ENCODE data around the gene LIFR.

DNA sequence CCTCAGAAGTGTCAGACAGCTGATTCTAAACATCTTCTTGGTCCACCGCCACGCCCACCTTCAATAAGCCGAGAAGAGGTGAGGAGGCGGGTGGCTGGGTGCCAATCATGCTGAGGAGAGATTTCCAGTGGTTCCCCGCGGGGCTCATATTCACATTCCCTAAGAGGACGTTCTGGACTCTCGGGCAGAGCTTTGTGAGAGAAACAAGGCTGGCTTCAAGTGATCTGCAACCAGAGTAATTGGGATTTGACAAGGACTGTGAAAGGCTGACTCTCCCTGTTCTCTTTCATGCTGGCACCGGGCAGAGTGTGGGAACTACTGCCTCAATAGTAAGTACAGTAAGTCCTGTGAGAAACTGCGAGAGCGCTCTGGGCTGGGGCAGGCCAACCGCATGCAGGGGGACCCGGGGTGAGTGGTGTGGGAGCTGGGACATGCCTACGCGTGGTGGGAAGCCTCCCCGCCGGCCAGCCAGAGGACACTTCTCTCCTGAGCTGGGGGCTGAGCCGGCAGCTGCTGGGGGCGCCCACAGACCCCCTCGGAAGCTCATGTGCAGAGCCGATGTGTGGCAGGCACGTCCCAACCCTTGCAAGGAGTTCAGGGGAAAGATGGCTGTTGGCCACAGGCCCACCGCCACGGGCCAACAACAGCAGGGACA is 110.9 kb downstream of the LIFR start:
- TF ChIP-seq ZNF133 (tag by site-specific recombination; IDR thresholded peaks at IDR 0.05) (no peak), ZNF121 (tag by site-specific recombination; IDR thresholded peaks at IDR 0.05) (no peak), MEIS1 (CRISPR knock-in tag; IDR thresholded peaks at IDR 0.05; ENCODE audit: borderline replicate concordance) (no peak), ZNF248 (tag by site-specific recombination; IDR thresholded peaks at IDR 0.05) (no peak), SP3 (tag by site-specific recombination; IDR thresholded peaks at IDR 0.05) (no peak), ZEB2 (tag by site-specific recombination; IDR thresholded peaks at IDR 0.05) (no peak), ZNF677 (tag by site-specific recombination; IDR thresholded peaks at IDR 0.05) (no peak), ZNF701 (tag by site-specific recombination; IDR thresholded peaks at IDR 0.05) (no peak)
- TF ChIP-seq, protein P1, sequence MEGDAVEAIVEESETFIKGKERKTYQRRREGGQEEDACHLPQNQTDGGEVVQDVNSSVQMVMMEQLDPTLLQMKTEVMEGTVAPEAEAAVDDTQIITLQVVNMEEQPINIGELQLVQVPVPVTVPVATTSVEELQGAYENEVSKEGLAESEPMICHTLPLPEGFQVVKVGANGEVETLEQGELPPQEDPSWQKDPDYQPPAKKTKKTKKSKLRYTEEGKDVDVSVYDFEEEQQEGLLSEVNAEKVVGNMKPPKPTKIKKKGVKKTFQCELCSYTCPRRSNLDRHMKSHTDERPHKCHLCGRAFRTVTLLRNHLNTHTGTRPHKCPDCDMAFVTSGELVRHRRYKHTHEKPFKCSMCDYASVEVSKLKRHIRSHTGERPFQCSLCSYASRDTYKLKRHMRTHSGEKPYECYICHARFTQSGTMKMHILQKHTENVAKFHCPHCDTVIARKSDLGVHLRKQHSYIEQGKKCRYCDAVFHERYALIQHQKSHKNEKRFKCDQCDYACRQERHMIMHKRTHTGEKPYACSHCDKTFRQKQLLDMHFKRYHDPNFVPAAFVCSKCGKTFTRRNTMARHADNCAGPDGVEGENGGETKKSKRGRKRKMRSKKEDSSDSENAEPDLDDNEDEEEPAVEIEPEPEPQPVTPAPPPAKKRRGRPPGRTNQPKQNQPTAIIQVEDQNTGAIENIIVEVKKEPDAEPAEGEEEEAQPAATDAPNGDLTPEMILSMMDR (tag by site-specific recombination; IDR thresholded peaks at IDR 0.05): no peak
- TF ChIP-seq, protein P2, sequence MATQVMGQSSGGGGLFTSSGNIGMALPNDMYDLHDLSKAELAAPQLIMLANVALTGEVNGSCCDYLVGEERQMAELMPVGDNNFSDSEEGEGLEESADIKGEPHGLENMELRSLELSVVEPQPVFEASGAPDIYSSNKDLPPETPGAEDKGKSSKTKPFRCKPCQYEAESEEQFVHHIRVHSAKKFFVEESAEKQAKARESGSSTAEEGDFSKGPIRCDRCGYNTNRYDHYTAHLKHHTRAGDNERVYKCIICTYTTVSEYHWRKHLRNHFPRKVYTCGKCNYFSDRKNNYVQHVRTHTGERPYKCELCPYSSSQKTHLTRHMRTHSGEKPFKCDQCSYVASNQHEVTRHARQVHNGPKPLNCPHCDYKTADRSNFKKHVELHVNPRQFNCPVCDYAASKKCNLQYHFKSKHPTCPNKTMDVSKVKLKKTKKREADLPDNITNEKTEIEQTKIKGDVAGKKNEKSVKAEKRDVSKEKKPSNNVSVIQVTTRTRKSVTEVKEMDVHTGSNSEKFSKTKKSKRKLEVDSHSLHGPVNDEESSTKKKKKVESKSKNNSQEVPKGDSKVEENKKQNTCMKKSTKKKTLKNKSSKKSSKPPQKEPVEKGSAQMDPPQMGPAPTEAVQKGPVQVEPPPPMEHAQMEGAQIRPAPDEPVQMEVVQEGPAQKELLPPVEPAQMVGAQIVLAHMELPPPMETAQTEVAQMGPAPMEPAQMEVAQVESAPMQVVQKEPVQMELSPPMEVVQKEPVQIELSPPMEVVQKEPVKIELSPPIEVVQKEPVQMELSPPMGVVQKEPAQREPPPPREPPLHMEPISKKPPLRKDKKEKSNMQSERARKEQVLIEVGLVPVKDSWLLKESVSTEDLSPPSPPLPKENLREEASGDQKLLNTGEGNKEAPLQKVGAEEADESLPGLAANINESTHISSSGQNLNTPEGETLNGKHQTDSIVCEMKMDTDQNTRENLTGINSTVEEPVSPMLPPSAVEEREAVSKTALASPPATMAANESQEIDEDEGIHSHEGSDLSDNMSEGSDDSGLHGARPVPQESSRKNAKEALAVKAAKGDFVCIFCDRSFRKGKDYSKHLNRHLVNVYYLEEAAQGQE (tag by site-specific recombination; IDR thresholded peaks at IDR 0.05): no peak
- TF ChIP-seq, protein P3, sequence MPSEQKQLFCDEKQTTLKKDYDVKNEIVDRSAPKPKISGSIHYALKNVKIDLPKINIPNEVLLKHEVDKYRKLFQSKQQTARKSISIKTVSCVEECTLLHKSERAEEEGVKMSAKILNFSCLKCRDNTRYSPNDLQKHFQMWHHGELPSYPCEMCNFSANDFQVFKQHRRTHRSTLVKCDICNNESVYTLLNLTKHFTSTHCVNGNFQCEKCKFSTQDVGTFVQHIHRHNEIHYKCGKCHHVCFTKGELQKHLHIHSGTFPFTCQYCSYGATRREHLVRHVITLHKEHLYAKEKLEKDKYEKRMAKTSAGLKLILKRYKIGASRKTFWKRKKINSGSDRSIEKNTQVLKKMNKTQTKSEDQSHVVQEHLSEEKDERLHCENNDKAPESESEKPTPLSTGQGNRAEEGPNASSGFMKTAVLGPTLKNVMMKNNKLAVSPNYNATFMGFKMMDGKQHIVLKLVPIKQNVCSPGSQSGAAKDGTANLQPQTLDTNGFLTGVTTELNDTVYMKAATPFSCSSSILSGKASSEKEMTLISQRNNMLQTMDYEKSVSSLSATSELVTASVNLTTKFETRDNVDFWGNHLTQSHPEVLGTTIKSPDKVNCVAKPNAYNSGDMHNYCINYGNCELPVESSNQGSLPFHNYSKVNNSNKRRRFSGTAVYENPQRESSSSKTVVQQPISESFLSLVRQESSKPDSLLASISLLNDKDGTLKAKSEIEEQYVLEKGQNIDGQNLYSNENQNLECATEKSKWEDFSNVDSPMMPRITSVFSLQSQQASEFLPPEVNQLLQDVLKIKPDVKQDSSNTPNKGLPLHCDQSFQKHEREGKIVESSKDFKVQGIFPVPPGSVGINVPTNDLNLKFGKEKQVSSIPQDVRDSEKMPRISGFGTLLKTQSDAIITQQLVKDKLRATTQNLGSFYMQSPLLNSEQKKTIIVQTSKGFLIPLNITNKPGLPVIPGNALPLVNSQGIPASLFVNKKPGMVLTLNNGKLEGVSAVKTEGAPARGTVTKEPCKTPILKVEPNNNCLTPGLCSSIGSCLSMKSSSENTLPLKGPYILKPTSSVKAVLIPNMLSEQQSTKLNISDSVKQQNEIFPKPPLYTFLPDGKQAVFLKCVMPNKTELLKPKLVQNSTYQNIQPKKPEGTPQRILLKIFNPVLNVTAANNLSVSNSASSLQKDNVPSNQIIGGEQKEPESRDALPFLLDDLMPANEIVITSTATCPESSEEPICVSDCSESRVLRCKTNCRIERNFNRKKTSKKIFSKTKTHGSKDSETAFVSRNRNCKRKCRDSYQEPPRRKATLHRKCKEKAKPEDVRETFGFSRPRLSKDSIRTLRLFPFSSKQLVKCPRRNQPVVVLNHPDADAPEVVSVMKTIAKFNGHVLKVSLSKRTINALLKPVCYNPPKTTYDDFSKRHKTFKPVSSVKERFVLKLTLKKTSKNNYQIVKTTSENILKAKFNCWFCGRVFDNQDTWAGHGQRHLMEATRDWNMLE (tag by site-specific recombination; conservative IDR thresholded peaks at IDR 0.05; ENCODE audit: low read depth): no peak
- TF ChIP-seq, protein P4, sequence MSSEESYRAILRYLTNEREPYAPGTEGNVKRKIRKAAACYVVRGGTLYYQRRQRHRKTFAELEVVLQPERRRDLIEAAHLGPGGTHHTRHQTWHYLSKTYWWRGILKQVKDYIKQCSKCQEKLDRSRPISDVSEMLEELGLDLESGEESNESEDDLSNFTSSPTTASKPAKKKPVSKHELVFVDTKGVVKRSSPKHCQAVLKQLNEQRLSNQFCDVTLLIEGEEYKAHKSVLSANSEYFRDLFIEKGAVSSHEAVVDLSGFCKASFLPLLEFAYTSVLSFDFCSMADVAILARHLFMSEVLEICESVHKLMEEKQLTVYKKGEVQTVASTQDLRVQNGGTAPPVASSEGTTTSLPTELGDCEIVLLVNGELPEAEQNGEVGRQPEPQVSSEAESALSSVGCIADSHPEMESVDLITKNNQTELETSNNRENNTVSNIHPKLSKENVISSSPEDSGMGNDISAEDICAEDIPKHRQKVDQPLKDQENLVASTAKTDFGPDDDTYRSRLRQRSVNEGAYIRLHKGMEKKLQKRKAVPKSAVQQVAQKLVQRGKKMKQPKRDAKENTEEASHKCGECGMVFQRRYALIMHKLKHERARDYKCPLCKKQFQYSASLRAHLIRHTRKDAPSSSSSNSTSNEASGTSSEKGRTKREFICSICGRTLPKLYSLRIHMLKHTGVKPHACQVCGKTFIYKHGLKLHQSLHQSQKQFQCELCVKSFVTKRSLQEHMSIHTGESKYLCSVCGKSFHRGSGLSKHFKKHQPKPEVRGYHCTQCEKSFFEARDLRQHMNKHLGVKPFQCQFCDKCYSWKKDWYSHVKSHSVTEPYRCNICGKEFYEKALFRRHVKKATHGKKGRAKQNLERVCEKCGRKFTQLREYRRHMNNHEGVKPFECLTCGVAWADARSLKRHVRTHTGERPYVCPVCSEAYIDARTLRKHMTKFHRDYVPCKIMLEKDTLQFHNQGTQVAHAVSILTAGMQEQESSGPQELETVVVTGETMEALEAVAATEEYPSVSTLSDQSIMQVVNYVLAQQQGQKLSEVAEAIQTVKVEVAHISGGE (tag by site-specific recombination; conservative IDR thresholded peaks at IDR 0.05; ENCODE audit: low read depth): no peak
- TF ChIP-seq, protein P5, sequence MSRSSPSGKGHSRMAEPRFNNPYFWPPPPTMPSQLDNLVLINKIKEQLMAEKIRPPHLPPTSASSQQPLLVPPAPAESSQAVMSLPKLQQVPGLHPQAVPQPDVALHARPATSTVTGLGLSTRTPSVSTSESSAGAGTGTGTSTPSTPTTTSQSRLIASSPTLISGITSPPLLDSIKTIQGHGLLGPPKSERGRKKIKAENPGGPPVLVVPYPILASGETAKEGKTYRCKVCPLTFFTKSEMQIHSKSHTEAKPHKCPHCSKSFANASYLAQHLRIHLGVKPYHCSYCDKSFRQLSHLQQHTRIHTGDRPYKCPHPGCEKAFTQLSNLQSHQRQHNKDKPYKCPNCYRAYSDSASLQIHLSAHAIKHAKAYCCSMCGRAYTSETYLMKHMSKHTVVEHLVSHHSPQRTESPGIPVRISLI (tag by site-specific recombination; IDR thresholded peaks at IDR 0.05): no peak
- TF ChIP-seq, protein P6, sequence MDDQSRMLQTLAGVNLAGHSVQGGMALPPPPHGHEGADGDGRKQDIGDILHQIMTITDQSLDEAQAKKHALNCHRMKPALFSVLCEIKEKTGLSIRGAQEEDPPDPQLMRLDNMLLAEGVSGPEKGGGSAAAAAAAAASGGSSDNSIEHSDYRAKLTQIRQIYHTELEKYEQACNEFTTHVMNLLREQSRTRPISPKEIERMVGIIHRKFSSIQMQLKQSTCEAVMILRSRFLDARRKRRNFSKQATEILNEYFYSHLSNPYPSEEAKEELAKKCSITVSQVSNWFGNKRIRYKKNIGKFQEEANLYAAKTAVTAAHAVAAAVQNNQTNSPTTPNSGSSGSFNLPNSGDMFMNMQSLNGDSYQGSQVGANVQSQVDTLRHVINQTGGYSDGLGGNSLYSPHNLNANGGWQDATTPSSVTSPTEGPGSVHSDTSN (CRISPR knock-in tag; IDR thresholded peaks at IDR 0.05): no peak
